ENCODE results near the gene NRG2.

- TF ChIP-seq CTCF (IDR thresholded peaks at IDR 0.05) (no peak), POLR2A (IDR thresholded peaks at IDR 0.05; ENCODE audit: low read length) (no peak), BHLHE40 (IDR thresholded peaks at IDR 0.05; ENCODE audit: low read depth, low read length) (no peak), NPAS2 (CRISPR knock-in tag; IDR thresholded peaks at IDR 0.05; ENCODE audit: borderline replicate concordance) (no peak), PBX3 (IDR thresholded peaks at IDR 0.05) (no peak), RCOR1 (IDR thresholded peaks at IDR 0.05; ENCODE audit: low read depth, low read length) (no peak), KDM1A (IDR thresholded peaks at IDR 0.05; ENCODE audit: low read depth) (no peak), REST (IDR thresholded peaks at IDR 0.05) (no peak), MAX (IDR thresholded peaks at IDR 0.05) (no peak), BCL3 (IDR thresholded peaks at IDR 0.05) (no peak), NR3C1 (IDR thresholded peaks at IDR 0.05) (no peak), JUNB (IDR thresholded peaks at IDR 0.05) (no peak), SMC3 (IDR thresholded peaks at IDR 0.05) (no peak), RFX5 (IDR thresholded peaks at IDR 0.05) (no peak)
These were observed 118.5 kb downstream of the NRG2 start for GRCh38 chr5:139924294-139925215.

Data from A549 (cell line).